Parathyroid adenoma (tissue), 2 donors: ENCODE measurements around the gene PNLIPRP1.

Source experiments
- H2AFZ ChIP-seq: fragments of 300-600 bp; sonication (generic); one replicate; pipeline ENCODE4 v1.7.0; 2017; ENCODE audit warnings: antibody characterized with exemption, mild to moderate bottlenecking
- H3K27ac ChIP-seq: fragments of 300-600 bp; sonication (generic); one replicate; pipeline ENCODE4 v1.7.0; 2017
- H3K27me3 ChIP-seq: fragments of 300-600 bp; sonication (generic); one replicate; pipeline ENCODE4 v1.7.0; 2017; ENCODE audit warnings: low read length; ENCODE audit not compliant: control insufficient read depth, insufficient read depth
- H3K36me3 ChIP-seq: fragments of 300-600 bp; sonication (generic); one replicate; pipeline ENCODE4 v1.7.0; 2017; ENCODE audit warnings: low read length; ENCODE audit not compliant: control insufficient read depth, insufficient read depth
- H3K4me1 ChIP-seq: fragments of 300-600 bp; sonication (generic); one replicate; pipeline ENCODE4 v1.7.0; 2017; ENCODE audit warnings: control low read depth
- H3K4me2 ChIP-seq: fragments of 300-600 bp; sonication (generic); one replicate; pipeline ENCODE4 v1.7.0; 2017; ENCODE audit warnings: low read length
- H3K4me3 ChIP-seq: fragments of 300-600 bp; sonication (generic); one replicate; pipeline ENCODE4 v1.7.0; 2017; ENCODE audit warnings: low read depth, low read length
- H3K79me2 ChIP-seq: fragments of 300-600 bp; sonication (generic); one replicate; pipeline ENCODE4 v1.7.0; 2017; ENCODE audit warnings: control low read depth
- H3K9ac ChIP-seq: fragments of 300-600 bp; sonication (generic); one replicate; pipeline ENCODE4 v1.7.0; 2017; ENCODE audit warnings: mild to moderate bottlenecking
- H3K9me3 ChIP-seq: fragments of 300-600 bp; sonication (generic); one replicate; pipeline ENCODE4 v1.7.0; 2017; ENCODE audit warnings: low read length; ENCODE audit not compliant: control insufficient read depth
- TF ChIP-seq, protein P1 (sequence below): fragments of 300-600 bp; sonication (generic); IDR thresholded peaks from one replicate; pipeline ENCODE4 v1.7.0; 2017; ENCODE audit warnings: antibody characterized with exemption, mild to moderate bottlenecking
- donor health status: primary hyperparathyroidism.

Gene PNLIPRP1

DNA sequence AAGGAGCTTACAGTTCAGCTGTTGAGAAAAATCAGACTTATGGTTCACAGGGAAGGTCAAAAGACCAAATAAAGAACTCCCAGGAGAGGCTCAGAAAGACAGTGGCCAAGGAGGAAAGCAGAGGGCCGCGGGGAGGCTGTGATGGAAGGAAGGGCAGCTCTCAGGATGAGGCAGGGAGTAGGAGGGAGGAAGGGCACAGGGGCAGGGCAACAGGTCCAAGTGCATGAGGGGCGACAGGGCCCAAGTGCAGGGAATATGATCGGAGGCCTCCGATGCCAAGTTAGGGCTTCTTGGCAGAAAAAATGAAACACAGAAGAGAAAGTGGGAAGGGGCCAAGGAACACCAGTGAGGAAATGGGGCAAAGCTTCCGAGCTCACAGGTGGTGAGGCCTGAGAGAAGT lies 16.6 kb downstream of the PNLIPRP1 start:
- H3K36me3 ChIP-seq: no peaks in the 10 kb centered on the region
- H3K79me2 ChIP-seq: no peaks in the 10 kb centered on the region
- no peak overlapping the region for H3K9ac ChIP-seq
- no peak overlapping the region for H3K27ac ChIP-seq
- no peak overlapping the region for H3K4me3 ChIP-seq
- TF ChIP-seq, protein P1, sequence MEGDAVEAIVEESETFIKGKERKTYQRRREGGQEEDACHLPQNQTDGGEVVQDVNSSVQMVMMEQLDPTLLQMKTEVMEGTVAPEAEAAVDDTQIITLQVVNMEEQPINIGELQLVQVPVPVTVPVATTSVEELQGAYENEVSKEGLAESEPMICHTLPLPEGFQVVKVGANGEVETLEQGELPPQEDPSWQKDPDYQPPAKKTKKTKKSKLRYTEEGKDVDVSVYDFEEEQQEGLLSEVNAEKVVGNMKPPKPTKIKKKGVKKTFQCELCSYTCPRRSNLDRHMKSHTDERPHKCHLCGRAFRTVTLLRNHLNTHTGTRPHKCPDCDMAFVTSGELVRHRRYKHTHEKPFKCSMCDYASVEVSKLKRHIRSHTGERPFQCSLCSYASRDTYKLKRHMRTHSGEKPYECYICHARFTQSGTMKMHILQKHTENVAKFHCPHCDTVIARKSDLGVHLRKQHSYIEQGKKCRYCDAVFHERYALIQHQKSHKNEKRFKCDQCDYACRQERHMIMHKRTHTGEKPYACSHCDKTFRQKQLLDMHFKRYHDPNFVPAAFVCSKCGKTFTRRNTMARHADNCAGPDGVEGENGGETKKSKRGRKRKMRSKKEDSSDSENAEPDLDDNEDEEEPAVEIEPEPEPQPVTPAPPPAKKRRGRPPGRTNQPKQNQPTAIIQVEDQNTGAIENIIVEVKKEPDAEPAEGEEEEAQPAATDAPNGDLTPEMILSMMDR: no peak
- no peak overlapping the region for H3K4me2 ChIP-seq
- H3K9me3 ChIP-seq: no peaks in the 10 kb centered on the region
- no peak overlapping the region for H2AFZ ChIP-seq
- no peaks in the 10 kb centered on the region for H3K27me3 ChIP-seq
- no peaks in the 10 kb centered on the region for H3K4me1 ChIP-seq

DNA sequence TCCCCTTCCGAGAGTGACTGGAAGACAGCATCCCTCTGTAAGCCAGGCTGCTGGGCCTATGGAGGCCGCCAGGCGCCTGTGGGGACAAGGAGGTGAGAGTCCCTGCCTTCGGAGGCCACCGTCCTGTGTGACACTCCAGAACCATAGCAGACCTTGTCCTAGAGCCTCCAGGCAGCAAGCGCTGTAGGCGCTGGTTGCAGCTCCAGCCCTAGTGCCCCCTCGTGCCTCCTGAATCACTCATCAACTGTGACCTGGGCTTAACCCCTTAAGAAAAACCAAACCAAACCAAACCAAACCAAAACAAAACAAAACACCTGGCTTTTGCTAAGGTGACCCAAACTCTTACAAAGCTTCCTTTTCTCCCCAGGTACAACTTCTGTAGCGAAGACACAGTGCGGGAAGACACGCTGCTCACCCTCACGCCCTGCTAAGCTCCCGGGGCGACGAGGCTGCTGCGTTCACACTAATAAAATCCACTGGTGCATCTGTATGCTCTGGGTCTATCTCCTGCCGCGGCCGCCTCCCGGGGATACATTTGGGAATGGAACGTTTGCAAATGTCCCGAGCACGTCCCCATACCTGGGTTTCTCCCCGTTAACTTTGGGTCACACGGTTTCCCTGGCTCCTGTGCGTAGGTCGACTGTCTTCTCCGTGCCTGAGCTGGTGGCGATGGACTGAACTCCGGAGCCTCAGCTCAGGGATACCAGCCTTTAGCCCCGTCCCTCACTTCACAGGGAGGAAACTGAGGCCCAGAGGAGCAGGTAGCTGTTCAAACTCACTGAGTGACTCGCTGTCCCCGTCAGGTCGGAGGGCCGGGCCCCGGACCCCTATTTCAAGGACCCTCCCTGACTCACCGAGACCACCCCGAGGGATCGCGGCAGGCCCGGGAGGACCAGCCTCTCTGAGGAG lies 18.2 kb downstream of the PNLIPRP1 start:
- Histone ChIP-seq H2AFZ (peak overlapping the region; percentile 87), H3K36me3 (no peaks in the 10 kb centered on the region), H3K27ac (no peak overlapping the region), H3K4me1 (no peaks in the 10 kb centered on the region), H3K4me2 (peak overlapping the region; percentile 59), H3K27me3 (no peaks in the 10 kb centered on the region), H3K9ac (no peak overlapping the region), H3K9me3 (no peaks in the 10 kb centered on the region), H3K79me2 (no peaks in the 10 kb centered on the region), H3K4me3 (peak overlapping the region; percentile 35)
- TF ChIP-seq, protein P1: no peak

DNA sequence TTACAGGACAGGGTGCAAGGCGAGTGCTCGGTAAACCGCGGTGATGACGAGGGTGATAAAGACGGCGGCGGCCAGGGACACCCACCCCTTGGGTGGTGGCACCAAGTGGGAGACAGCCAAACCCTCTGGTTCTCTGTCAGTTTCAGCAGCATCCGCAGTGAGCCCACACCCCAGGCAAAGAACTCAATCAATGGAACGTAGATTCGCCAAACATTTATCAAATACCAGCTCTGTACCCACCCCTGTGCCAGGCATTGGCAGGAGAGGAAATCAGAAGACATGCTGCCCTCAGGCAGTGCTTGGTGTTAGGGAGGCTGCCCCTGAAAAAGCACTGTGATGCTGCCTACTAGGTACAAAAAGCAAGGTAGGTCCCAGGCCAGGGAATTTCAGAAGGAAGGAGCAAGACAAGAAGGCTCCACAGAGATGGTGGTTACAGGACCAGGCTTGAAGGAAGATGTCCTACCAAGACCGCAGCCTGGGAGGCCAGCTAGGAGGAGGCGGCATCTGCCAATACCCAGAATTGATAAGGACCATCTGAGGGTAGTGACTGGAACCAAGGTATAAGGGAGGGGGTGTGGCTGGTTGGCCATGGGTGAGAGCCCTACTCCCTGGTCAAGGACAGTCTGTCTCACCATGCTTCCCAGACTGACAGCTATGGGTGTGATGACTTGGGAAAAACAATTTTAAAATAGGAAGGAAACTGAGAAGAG lies 19.8 kb downstream of the PNLIPRP1 start:
- Histone ChIP-seq H3K9ac (no peak overlapping the region), H3K9me3 (no peaks in the 10 kb centered on the region), H3K27me3 (no peaks in the 10 kb centered on the region), H2AFZ (no peak overlapping the region), H3K4me3 (no peak overlapping the region), H3K36me3 (no peaks in the 10 kb centered on the region), H3K4me2 (no peak overlapping the region), H3K79me2 (no peaks in the 10 kb centered on the region), H3K27ac (no peak overlapping the region), H3K4me1 (no peaks in the 10 kb centered on the region)
- TF ChIP-seq, protein P1: no peak

DNA sequence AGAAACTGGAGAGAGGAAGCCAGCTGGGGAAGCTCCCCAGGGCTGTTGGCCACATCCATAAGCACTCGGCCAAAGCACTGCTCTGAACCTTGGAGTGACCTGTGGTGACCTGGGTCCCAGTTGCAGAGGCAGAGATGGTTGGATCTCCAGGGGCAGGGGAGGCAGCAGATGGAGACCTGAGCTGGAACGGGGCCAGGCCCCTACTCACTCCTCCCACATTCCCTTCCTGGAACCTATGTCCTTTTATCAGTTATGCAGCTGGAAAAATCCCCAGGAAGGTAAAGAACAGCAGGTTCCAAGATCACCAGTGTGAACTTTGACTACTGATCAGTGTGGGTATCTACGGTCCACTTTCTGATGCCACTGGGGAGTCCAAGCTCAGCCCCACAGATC lies 20.4 kb downstream of the PNLIPRP1 start:
- TF ChIP-seq, protein P1: no peak
- no peaks in the 10 kb centered on the region for H3K36me3 ChIP-seq
- H3K27me3 ChIP-seq: no peaks in the 10 kb centered on the region
- H3K79me2 ChIP-seq: no peaks in the 10 kb centered on the region
- no peak overlapping the region for H2AFZ ChIP-seq
- H3K9me3 ChIP-seq: no peaks in the 10 kb centered on the region
- no peak overlapping the region for H3K27ac ChIP-seq
- no peaks in the 10 kb centered on the region for H3K4me1 ChIP-seq
- no peak overlapping the region for H3K9ac ChIP-seq
- no peak overlapping the region for H3K4me2 ChIP-seq
- H3K4me3 ChIP-seq: no peak overlapping the region
